H9 (cell line): ENCODE data around the gene PRR36. TPM values are rescaled to one million over a fixed set of nuclear protein-coding genes. Genes with fewer than 3 reads are reported as not detected.

Experiments
- DNase-seq: peaks from one replicate; pipeline ENCODE4 v3.0.0-alpha.2; 2017
- H2AFZ ChIP-seq: one replicate; pipeline ENCODE4 v1.6.1; 2013; ENCODE audit warnings: mild to moderate bottlenecking, low read length, control low read depth, moderate library complexity
- H2AK5ac ChIP-seq: 2 replicates; pipeline ENCODE4 v1.6.1; 2013; ENCODE audit warnings: low read length, control low read depth, mixed read lengths; ENCODE audit not compliant: insufficient read length
- H2BK120ac ChIP-seq: one replicate; pipeline ENCODE4 v1.6.1; 2013; ENCODE audit warnings: low read depth, mild to moderate bottlenecking, low read length, control low read depth, inconsistent platforms; ENCODE audit not compliant: poor library complexity, severe bottlenecking
- H2BK12ac ChIP-seq: 2 replicates; pipeline ENCODE4 v1.6.1; 2013; ENCODE audit warnings: low read length, control low read depth, mixed read lengths, low read depth; ENCODE audit not compliant: insufficient read length
- H2BK15ac ChIP-seq: 2 replicates; pipeline ENCODE4 v1.6.1; 2013; ENCODE audit warnings: low read depth, low read length, control low read depth
- H2BK20ac ChIP-seq: one replicate; pipeline ENCODE4 v1.6.1; 2013; ENCODE audit warnings: low read depth, mild to moderate bottlenecking, low read length, control low read depth, inconsistent platforms; ENCODE audit not compliant: poor library complexity, severe bottlenecking
- H2BK5ac ChIP-seq: 2 replicates; pipeline ENCODE4 v1.6.1; 2013; ENCODE audit warnings: low read length, control low read depth, mixed read lengths; ENCODE audit not compliant: insufficient read length
- H3K14ac ChIP-seq: 2 replicates; pipeline ENCODE4 v1.6.1; 2013; ENCODE audit warnings: low read length, control low read depth; ENCODE audit not compliant: insufficient read depth
- H3K18ac ChIP-seq: 2 replicates; pipeline ENCODE4 v1.6.1; 2013; ENCODE audit warnings: low read depth, mild to moderate bottlenecking, mixed read lengths, low read length, control low read depth; ENCODE audit not compliant: insufficient read length
- H3K23ac ChIP-seq: 2 replicates; pipeline ENCODE4 v1.6.1; 2013; ENCODE audit warnings: low read length, control low read depth, mixed read lengths, low read depth; ENCODE audit not compliant: insufficient read length
- H3K23me2 ChIP-seq: 2 replicates; pipeline ENCODE4 v1.6.1; 2013; ENCODE audit warnings: low read depth, mild to moderate bottlenecking, mixed read lengths, low read length, control low read depth; ENCODE audit not compliant: insufficient read length, poor library complexity, severe bottlenecking
- H3K27ac ChIP-seq: 2 replicates; pipeline ENCODE4 v1.5.1; 2013; ENCODE audit warnings: low read length, control low read depth, mixed read lengths, low read depth; ENCODE audit not compliant: insufficient read length
- H3K27me3 ChIP-seq: 2 replicates; pipeline ENCODE4 v1.6.1; 2013; ENCODE audit warnings: low read length, control low read depth, inconsistent platforms; ENCODE audit not compliant: insufficient read depth
- H3K4ac ChIP-seq: 2 replicates; pipeline ENCODE4 v1.6.1; 2013; ENCODE audit warnings: low read depth, mild to moderate bottlenecking, control low read depth, inconsistent platforms, low read length, moderate library complexity
- H3K4me1 ChIP-seq: 2 replicates; pipeline ENCODE4 v1.6.1; 2013; ENCODE audit warnings: low read length, control low read depth, inconsistent platforms; ENCODE audit not compliant: insufficient read depth
- H3K4me2 ChIP-seq: 2 replicates; pipeline ENCODE4 v1.6.1; 2013; ENCODE audit warnings: low read length, control low read depth, mixed read lengths; ENCODE audit not compliant: insufficient read length, insufficient read depth
- H3K56ac ChIP-seq: 2 replicates; pipeline ENCODE4 v1.6.1; 2013; ENCODE audit warnings: low read depth, mild to moderate bottlenecking, mixed read lengths, low read length, control low read depth; ENCODE audit not compliant: insufficient read length
- H3K79me1 ChIP-seq: 2 replicates; pipeline ENCODE4 v1.6.1; 2013; ENCODE audit warnings: low read depth, mild to moderate bottlenecking, moderate library complexity, low read length, control low read depth, inconsistent platforms; ENCODE audit not compliant: insufficient read depth, poor library complexity, severe bottlenecking
- H3K79me2 ChIP-seq: 2 replicates; pipeline ENCODE4 v1.6.1; 2013; ENCODE audit warnings: low read length, control low read depth, inconsistent platforms; ENCODE audit not compliant: insufficient read depth
- H3K9ac ChIP-seq: 2 replicates; pipeline ENCODE4 v1.6.1; 2013; ENCODE audit warnings: low read length, control low read depth, mixed read lengths; ENCODE audit not compliant: insufficient read length; ENCODE audit errors: extremely low read depth
- H3K9me3 ChIP-seq: one replicate; pipeline ENCODE4 v1.6.1; 2013; ENCODE audit warnings: low read depth, low read length, inconsistent platforms; ENCODE audit not compliant: control insufficient read depth
- H3T11ph ChIP-seq: one replicate; pipeline ENCODE4 v1.6.1; 2013; ENCODE audit warnings: mild to moderate bottlenecking, low read length, control low read depth, inconsistent platforms
- H4K20me1 ChIP-seq: one replicate; pipeline ENCODE4 v1.6.1; 2013; ENCODE audit not compliant: control insufficient read depth, insufficient read length, insufficient read depth
- H4K5ac ChIP-seq: 2 replicates; pipeline ENCODE4 v1.6.1; 2013; ENCODE audit warnings: low read depth, mild to moderate bottlenecking, mixed read lengths, low read length, control low read depth; ENCODE audit not compliant: insufficient read length
- H4K8ac ChIP-seq: replicated peaks from 2 replicates; pipeline ENCODE4 v1.6.1; 2013; ENCODE audit warnings: low read length, control low read depth, mixed read lengths, low read depth; ENCODE audit not compliant: insufficient read length
- H4K91ac ChIP-seq: 2 replicates; pipeline ENCODE4 v1.6.1; 2013; ENCODE audit warnings: low read depth, mild to moderate bottlenecking, moderate library complexity, mixed read lengths, low read length, control low read depth; ENCODE audit not compliant: insufficient read length
- H3K27ac Mint-ChIP-seq, 3 experiments: 2 replicates in 2 of 3; 3 replicates in 1 of 3; pipeline ENCODE4 v1.8.0; 2020 to 2021; ENCODE audit warnings: mixed read lengths in 3 of 3, mild to moderate bottlenecking in 1 of 3, moderate library complexity in 1 of 3
- H3K27me3 Mint-ChIP-seq: 2 replicates; pipeline ENCODE4 v1.8.0; 2021; ENCODE audit warnings: low read depth, mild to moderate bottlenecking, moderate library complexity, mixed read lengths
- H3K36me3 Mint-ChIP-seq, 3 experiments: 2 replicates in 2 of 3; 3 replicates in 1 of 3; pipeline ENCODE4 v1.8.0; 2020 to 2021; ENCODE audit warnings: low read depth in 3 of 3, mixed read lengths in 3 of 3; ENCODE audit not compliant: insufficient read depth in 1 of 3
- H3K4me1 Mint-ChIP-seq, 2 experiments: 2 replicates each; pipeline ENCODE4 v1.8.0; 2020; ENCODE audit warnings: mixed read lengths in 2 of 2
- H3K4me3 Mint-ChIP-seq, 2 experiments: 2 replicates in 1 of 2; 3 replicates in 1 of 2; pipeline ENCODE4 v1.8.0; 2020 to 2021; ENCODE audit warnings: mild to moderate bottlenecking in 2 of 2, mixed read lengths in 2 of 2, moderate library complexity in 1 of 2
- H3K9me3 Mint-ChIP-seq, 2 experiments: 2 replicates in 1 of 2; 3 replicates in 1 of 2; pipeline ENCODE4 v1.8.0; 2020; ENCODE audit warnings: mild to moderate bottlenecking in 2 of 2, mixed read lengths in 2 of 2, moderate library complexity in 1 of 2
- CTCF ChIP-seq: fragments of 200-600 bp; sonication (generic); conservative IDR thresholded peaks from 3 replicates; pipeline ENCODE4 v1.8.0; 2021; ENCODE audit warnings: antibody characterized with exemption, mild to moderate bottlenecking
- WGBS: extraction: QIAGEN DNeasy Blood & Tissue Kit; methylation state at CpG from one replicate; pipeline ENCODE4 v1.1.7; 2013; ENCODE audit warnings: missing lambda C conversion rate, low lambda C conversion rate, mixed read lengths; ENCODE audit not compliant: insufficient read length; ENCODE audit errors: extremely low coverage; 5-methylcytosine and 5-hydroxymethylcytosine counted together
- total RNA-seq: library from RNA; stranded (reverse); gene quantifications from 2 replicates; pipeline ENCODE4 v1.2.1, GENCODE V29; 2021

The PRR36 gene
- total RNA-seq, 1 experiment from 2014 or later = 20.4 TPM

GRCh38 chr19:7873304-7874075 is 700 bp downstream of the PRR36 start:
- Histone ChIP-seq H3K4me2 (peak overlapping the region; percentile 71), H3K4ac (no peak overlapping the region), H3K79me1 (no peaks in the 10 kb centered on the region), H2AK5ac (no peak overlapping the region), H3K4me1 (no peaks in the 10 kb centered on the region; the same call in 1 of the 2 replicates), H3K23ac (no peak overlapping the region), H2BK12ac (no peak overlapping the region), H4K20me1 (no peaks in the 10 kb centered on the region), H3K9me3 (no peaks in the 10 kb centered on the region), H3K27me3 (peaks cover 1% of the 10 kb centered on the region; the same call in 1 of the 2 replicates), H3K23me2 (peaks cover 19% of the 10 kb centered on the region), H3K27ac (no peak overlapping the region), H2BK5ac (no peak overlapping the region), H3T11ph (no peak overlapping the region), H2AFZ (no peak overlapping the region), H3K56ac (no peak overlapping the region), H2BK20ac (no peak overlapping the region), H3K18ac (peak overlapping the region; percentile 75), H3K14ac (peak overlapping the region; percentile 88), H3K9ac (peak overlapping the region; percentile 20), H4K91ac (no peak overlapping the region), H4K5ac (no peak overlapping the region), H2BK15ac (no peak overlapping the region), H2BK120ac (no peak overlapping the region), H4K8ac (no peak overlapping the region), H3K79me2 (no peaks in the 10 kb centered on the region)
- Mint-ChIP-seq H3K36me3 (peaks cover 0 to 6% (median 5%) of the 10 kb centered on the region in 3 experiments; a peak in 4 of 7 replicates), H3K27ac (peak overlapping the region in 1 of 3 experiments; percentile 82; a peak in 1 of 7 replicates), H3K9me3 (no peaks in the 10 kb centered on the region), H3K4me3 (peak overlapping the region; percentile 82 to 97), H3K4me1 (peaks cover 17 to 27% of the 10 kb centered on the region in 2 experiments), H3K27me3 (peaks cover 12% of the 10 kb centered on the region)
- WGBS = no CpG with 5 or more reads among the region's 53 CpGs
- TF ChIP-seq CTCF = no peak
- DNase-seq = no peak
